Hepatocyte (in vitro differentiated cells): Measurements from ENCODE around the gene ZBTB37. TPM values are rescaled to one million over a fixed set of nuclear protein-coding genes. Genes with fewer than 3 reads are reported as not detected.
"Not testable (repeated sequence)": the region's sequence is repeated elsewhere in the genome, so short reads cannot be mapped to it uniquely, and the experiment has no call there.

ENCODE experiments used
- DNase-seq: peaks from one replicate; pipeline ENCODE4 v3.0.0-alpha.2; 2016; ENCODE audit warnings: low spot score
- H2AFZ ChIP-seq: fragments of 200-600 bp; sonication (generic); 2 replicates; pipeline ENCODE4 v1.6.0; 2016; ENCODE audit warnings: antibody characterized with exemption, mild to moderate bottlenecking
- H3K27ac ChIP-seq: fragments of 200-600 bp; sonication (generic); 2 replicates; pipeline ENCODE4 v1.5.1; 2016; ENCODE audit warnings: mild to moderate bottlenecking
- H3K27me3 ChIP-seq: fragments of 200-600 bp; sonication (generic); 2 replicates; pipeline ENCODE4 v1.6.1; 2016
- H3K36me3 ChIP-seq: fragments of 200-600 bp; sonication (generic); replicated peaks from 2 replicates; pipeline ENCODE4 v1.5.1; 2016; ENCODE audit warnings: low read depth; ENCODE audit not compliant: insufficient read depth
- H3K4me1 ChIP-seq: fragments of 200-600 bp; sonication (generic); 2 replicates; pipeline ENCODE4 v1.5.1; 2016; ENCODE audit warnings: mild to moderate bottlenecking, moderate library complexity; ENCODE audit not compliant: insufficient read depth
- H3K4me2 ChIP-seq: fragments of 200-600 bp; sonication (generic); 2 replicates; pipeline ENCODE4 v1.6.0; 2016
- H3K4me3 ChIP-seq: fragments of 200-600 bp; sonication (generic); 2 replicates; pipeline ENCODE4 v1.5.1; 2016; ENCODE audit warnings: mild to moderate bottlenecking
- H3K79me2 ChIP-seq: fragments of 200-600 bp; sonication (generic); 2 replicates; pipeline ENCODE4 v1.6.0; 2017; ENCODE audit warnings: mild to moderate bottlenecking
- H3K9me2 ChIP-seq: fragments of 200-600 bp; sonication (generic); replicated peaks from 2 replicates; pipeline ENCODE4 v1.6.0; 2017; ENCODE audit warnings: mild to moderate bottlenecking; ENCODE audit not compliant: insufficient read depth
- H3K9me3 ChIP-seq: fragments of 200-600 bp; sonication (generic); 2 replicates; pipeline ENCODE4 v1.5.1; 2016; ENCODE audit warnings: low read depth, mild to moderate bottlenecking
- H4K20me1 ChIP-seq: fragments of 200-600 bp; sonication (generic); 2 replicates; pipeline ENCODE4 v1.6.0; 2016; ENCODE audit warnings: mild to moderate bottlenecking; ENCODE audit not compliant: insufficient read depth, poor library complexity, severe bottlenecking
- CTCF ChIP-seq: fragments of 200-600 bp; sonication (generic); IDR thresholded peaks from 2 replicates; pipeline ENCODE4 v1.5.1; 2016; ENCODE audit warnings: antibody characterized with exemption, mild to moderate bottlenecking; ENCODE audit not compliant: poor library complexity
- EZH2 ChIP-seq: fragments of 200-600 bp; sonication (generic); IDR thresholded peaks from 2 replicates; pipeline ENCODE4 v1.6.1; 2016; ENCODE audit warnings: antibody characterized with exemption, mild to moderate bottlenecking, borderline replicate concordance
- EZH2phosphoT487 ChIP-seq: fragments of 200-600 bp; sonication (generic); IDR thresholded peaks from one replicate; pipeline ENCODE4 v1.6.1; 2018; ENCODE audit warnings: antibody characterized with exemption, mild to moderate bottlenecking, low read depth, moderate library complexity; ENCODE audit not compliant: unreplicated experiment, severe bottlenecking
- WGBS: methylation state at CpG from one replicate; pipeline ENCODE4 v1.1.6; 2016; ENCODE audit warnings: low lambda C conversion rate; ENCODE audit errors: missing lambda C conversion rate; 5-methylcytosine and 5-hydroxymethylcytosine counted together
- polyA plus RNA-seq: library from polyadenylated mRNA; unstranded; fragments of >200 nt; fragmentation: Nextera tagmentation; extraction: Ambion mirVana; gene quantifications from 2 replicates; pipeline ENCODE4 v1.2.1, GENCODE V29; 2016
- total RNA-seq: library from RNA; depleted of rRNA; stranded (reverse); fragments of >200 nt; gene quantifications from 2 replicates; pipeline ENCODE4 v1.2.3, GENCODE V29; 2014

ZBTB37 gene
- total and polyA plus RNA-seq, 2 experiments from 2014 or later = 0.99 to 9.3 TPM

GRCh38 chr1:173876732-173877131 lies 8.6 kb downstream of the ZBTB37 start:
- Histone ChIP-seq H3K4me2 (no peak overlapping the region), H3K27me3 (no peaks in the 10 kb centered on the region), H2AFZ (no peak overlapping the region), H4K20me1 (no peaks in the 10 kb centered on the region), H3K4me3 (no peak overlapping the region), H3K4me1 (no peaks in the 10 kb centered on the region), H3K36me3 (no peaks in the 10 kb centered on the region), H3K9me3 (no peaks in the 10 kb centered on the region), H3K9me2 (no peaks in the 10 kb centered on the region), H3K79me2 (peaks cover 3% of the 10 kb centered on the region), H3K27ac (no peak overlapping the region)
- WGBS = 95% methylated on average over 5 of the region's 5 CpGs
- TF ChIP-seq EZH2 (no peak), EZH2phosphoT487 (no peak), CTCF (no peak)
- no peak for DNase-seq

GRCh38 chr1:173878251-173878650 lies 10.1 kb downstream of the ZBTB37 start:
- H3K9me2 ChIP-seq = no peaks in the 10 kb centered on the region
- H2AFZ ChIP-seq = no peak overlapping the region
- no peaks in the 10 kb centered on the region for H3K9me3 ChIP-seq
- no peaks in the 10 kb centered on the region for H4K20me1 ChIP-seq
- H3K27me3 ChIP-seq = no peaks in the 10 kb centered on the region
- no peaks in the 10 kb centered on the region for H3K36me3 ChIP-seq
- H3K4me3 ChIP-seq = no peak overlapping the region
- H3K79me2 ChIP-seq = no peaks in the 10 kb centered on the region
- no peak for DNase-seq
- H3K4me1 ChIP-seq = no peaks in the 10 kb centered on the region
- H3K4me2 ChIP-seq = no peak overlapping the region
- no peak overlapping the region for H3K27ac ChIP-seq
- TF ChIP-seq EZH2phosphoT487 (no peak), EZH2 (no peak), CTCF (no peak)

GRCh38 chr1:173881117-173881516 lies 12.9 kb downstream of the ZBTB37 start:
- not testable (repeated sequence) for H3K9me3 ChIP-seq, H4K20me1 ChIP-seq, H3K4me1 ChIP-seq, H3K27me3 ChIP-seq, H3K9me2 ChIP-seq, DNase-seq, H3K4me2 ChIP-seq, H3K27ac ChIP-seq, H3K79me2 ChIP-seq, H3K4me3 ChIP-seq, H2AFZ ChIP-seq, H3K36me3 ChIP-seq
- WGBS = 94% methylated on average over 3 of the region's 4 CpGs

- no peak overlapping the region for H3K4me2 ChIP-seq
- H3K36me3 ChIP-seq = no peaks in the 10 kb centered on the region
- no peaks in the 10 kb centered on the region for H3K27me3 ChIP-seq
- no peaks in the 10 kb centered on the region for H3K4me1 ChIP-seq
- H3K79me2 ChIP-seq = no peaks in the 10 kb centered on the region
- no peaks in the 10 kb centered on the region for H3K9me2 ChIP-seq
- H4K20me1 ChIP-seq = no peaks in the 10 kb centered on the region
- no peak overlapping the region for H3K27ac ChIP-seq
- H3K9me3 ChIP-seq = no peaks in the 10 kb centered on the region
- no peak for DNase-seq
- no peak for TF ChIP-seq CTCF
- no peak for TF ChIP-seq EZH2
- TF ChIP-seq EZH2phosphoT487 = no peak
- H3K4me3 ChIP-seq = no peak overlapping the region
- no peak overlapping the region for H2AFZ ChIP-seq
- WGBS = 95% methylated on average over 5 of the region's 5 CpGs
These were observed 16.5 kb downstream of the ZBTB37 start for GRCh38 chr1:173884701-173885100.
